Activated B cell treated with CpG ODN at 0.5 μM for 24 hours (primary cell): Measurements from ENCODE around the gene SPAG17. TPM values are rescaled to one million over a fixed set of nuclear protein-coding genes. Genes with fewer than 3 reads are reported as not detected.

ENCODE experiments used
- ATAC-seq: fragments of 200-7000 bp; cut with Tn5 transposase; one replicate; pipeline ENCODE4 v1.10.0; 2021; ENCODE audit warnings: low read depth, mild to moderate bottlenecking, moderate library complexity
- CTCF ChIA-PET: fragments of 350-600 bp; sonication (Branson Sonifier 250); formaldehyde crosslinking; loops from one replicate; lab custom pipeline; 2021; ENCODE audit warnings: antibody characterized with exemption; lab: Charles Lee
- POLR2A ChIA-PET: fragments of 350-600 bp; sonication (Branson Sonifier 250); formaldehyde crosslinking; loops from one replicate; lab custom pipeline; 2021; ENCODE audit warnings: antibody characterized with exemption; lab: Charles Lee
- DNase-seq: peaks from one replicate; pipeline ENCODE4 v3.0.0; 2022
- H3K27ac Mint-ChIP-seq: one replicate; pipeline ENCODE4 v1.8.0; 2020; ENCODE audit warnings: mixed read lengths
- H3K27me3 Mint-ChIP-seq: one replicate; pipeline ENCODE4 v1.8.0; 2021; ENCODE audit warnings: mixed read lengths
- H3K36me3 Mint-ChIP-seq: one replicate; pipeline ENCODE4 v1.8.0; 2021; ENCODE audit warnings: low read depth, mixed read lengths
- H3K4me1 Mint-ChIP-seq: one replicate; pipeline ENCODE4 v1.8.0; 2021; ENCODE audit warnings: mixed read lengths
- H3K4me3 Mint-ChIP-seq: one replicate; pipeline ENCODE4 v1.8.0; 2020; ENCODE audit warnings: mild to moderate bottlenecking, mixed read lengths
- H3K9me3 Mint-ChIP-seq: one replicate; pipeline ENCODE4 v1.8.0; 2020; ENCODE audit warnings: mixed read lengths
- intact Hi-C: fragments of 100-400 bp; cut with micrococcal nuclease; formaldehyde crosslinking; loops from one replicate; pipeline ENCODE4 v1.15.1; 2024
- total RNA-seq: library from RNA; stranded (reverse); gene quantifications from 2 replicates; pipeline ENCODE4 v1.2.3, GENCODE V29; 2022
- TF ChIP-seq, protein P1 (sequence below): fragments of 200-600 bp; IDR thresholded peaks from one replicate; pipeline ENCODE4 v1.8.0; 2022; ENCODE audit warnings: antibody characterized with exemption, mild to moderate bottlenecking

Gene SPAG17
- total RNA-seq, 1 donor from 2014 or later, result not detected

DNA sequence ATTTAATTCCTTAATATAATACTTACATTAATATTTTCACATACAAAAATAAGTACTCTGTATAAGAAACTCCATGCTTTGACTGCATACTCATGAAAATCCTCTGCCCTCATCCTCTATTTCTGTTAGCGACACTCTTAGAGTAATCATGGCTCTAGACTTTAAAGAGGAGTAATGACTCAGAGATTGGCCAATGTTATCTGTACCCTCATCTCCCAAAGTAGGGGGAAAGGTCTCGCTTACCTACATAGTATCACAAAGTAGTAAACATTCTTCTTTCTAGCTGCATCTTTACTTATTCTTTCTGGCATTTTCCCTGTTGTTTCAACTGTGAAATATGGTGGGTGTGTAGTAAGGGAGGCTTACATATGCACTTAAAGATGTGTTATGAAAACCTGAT lies 29.8 kb upstream of the SPAG17 start:
- no peak overlapping the region for H3K4me3 Mint-ChIP-seq
- ChIA-PET POLR2A (no interaction called here), CTCF (no interaction called here)
- H3K9me3 Mint-ChIP-seq, result no peaks in the 10 kb centered on the region
- no peak for DNase-seq
- ATAC-seq, result no peak
- intact Hi-C loops, result no loop called here
- H3K4me1 Mint-ChIP-seq, result no peaks in the 10 kb centered on the region
- no peaks in the 10 kb centered on the region for H3K27me3 Mint-ChIP-seq
- no peaks in the 10 kb centered on the region for H3K36me3 Mint-ChIP-seq
- no peak overlapping the region for H3K27ac Mint-ChIP-seq
- TF ChIP-seq, protein P1, sequence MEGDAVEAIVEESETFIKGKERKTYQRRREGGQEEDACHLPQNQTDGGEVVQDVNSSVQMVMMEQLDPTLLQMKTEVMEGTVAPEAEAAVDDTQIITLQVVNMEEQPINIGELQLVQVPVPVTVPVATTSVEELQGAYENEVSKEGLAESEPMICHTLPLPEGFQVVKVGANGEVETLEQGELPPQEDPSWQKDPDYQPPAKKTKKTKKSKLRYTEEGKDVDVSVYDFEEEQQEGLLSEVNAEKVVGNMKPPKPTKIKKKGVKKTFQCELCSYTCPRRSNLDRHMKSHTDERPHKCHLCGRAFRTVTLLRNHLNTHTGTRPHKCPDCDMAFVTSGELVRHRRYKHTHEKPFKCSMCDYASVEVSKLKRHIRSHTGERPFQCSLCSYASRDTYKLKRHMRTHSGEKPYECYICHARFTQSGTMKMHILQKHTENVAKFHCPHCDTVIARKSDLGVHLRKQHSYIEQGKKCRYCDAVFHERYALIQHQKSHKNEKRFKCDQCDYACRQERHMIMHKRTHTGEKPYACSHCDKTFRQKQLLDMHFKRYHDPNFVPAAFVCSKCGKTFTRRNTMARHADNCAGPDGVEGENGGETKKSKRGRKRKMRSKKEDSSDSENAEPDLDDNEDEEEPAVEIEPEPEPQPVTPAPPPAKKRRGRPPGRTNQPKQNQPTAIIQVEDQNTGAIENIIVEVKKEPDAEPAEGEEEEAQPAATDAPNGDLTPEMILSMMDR, result no peak

DNA sequence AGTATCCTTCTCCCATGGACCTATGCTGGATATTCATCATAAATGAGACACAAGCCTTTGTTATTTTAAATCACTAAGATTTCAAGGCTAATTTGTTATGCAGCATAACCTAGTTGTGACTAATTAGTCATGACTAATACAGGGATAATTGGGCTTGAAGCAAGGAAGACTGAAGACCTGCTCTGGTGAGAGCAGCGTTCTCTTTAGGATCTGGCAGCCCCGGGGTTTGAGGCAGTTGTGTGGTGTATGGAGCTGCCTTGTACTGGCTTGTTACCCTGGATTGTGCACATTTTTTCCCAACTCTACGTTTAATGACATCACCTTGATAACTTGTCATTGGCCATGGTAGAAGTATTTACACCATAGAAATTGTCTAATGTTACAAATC lies 25.7 kb upstream of the SPAG17 start:
- DNase-seq (no peak), ATAC-seq (no peak)
- Mint-ChIP-seq H3K4me1 (no peaks in the 10 kb centered on the region), H3K4me3 (no peak overlapping the region), H3K9me3 (no peaks in the 10 kb centered on the region), H3K36me3 (no peaks in the 10 kb centered on the region), H3K27me3 (no peaks in the 10 kb centered on the region), H3K27ac (no peak overlapping the region)
- POLR2A ChIA-PET, result no interaction called here
- CTCF ChIA-PET, result no interaction called here
- intact Hi-C loops, result no loop called here
- TF ChIP-seq, protein P1, result no peak

DNA sequence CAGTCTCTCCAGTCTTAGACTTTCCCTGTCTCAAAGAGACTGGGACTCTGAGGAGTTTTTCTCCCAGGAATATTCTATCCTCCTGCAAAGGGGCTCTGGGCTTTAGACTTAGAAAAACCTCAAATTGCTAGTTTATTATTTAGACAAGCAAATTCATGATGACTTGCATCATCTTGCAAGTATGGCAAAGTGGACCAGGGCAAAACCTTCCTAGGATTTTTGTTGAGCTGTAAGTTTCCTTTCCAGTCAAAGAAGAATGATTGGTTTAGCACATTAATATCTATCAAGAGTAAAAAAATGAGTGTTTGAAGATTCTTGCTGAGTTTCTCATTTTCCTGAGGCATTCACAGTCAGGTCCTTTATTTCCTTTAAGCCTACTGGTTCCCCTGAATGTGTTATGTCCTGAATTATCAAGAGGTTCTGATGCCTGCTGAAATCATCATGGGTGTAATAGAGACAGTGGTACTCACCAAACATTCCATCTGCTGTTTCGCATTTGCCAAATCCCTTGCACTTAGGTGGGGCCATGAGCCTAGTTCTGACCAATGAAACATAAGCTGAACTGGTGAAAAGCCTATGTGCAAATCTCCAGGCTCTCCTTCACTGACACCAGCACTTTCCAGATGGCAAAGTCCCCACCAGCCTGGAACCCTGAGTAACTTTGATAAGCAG lies 25.2 kb upstream of the SPAG17 start:
- H3K27ac Mint-ChIP-seq, result no peak overlapping the region
- ChIA-PET POLR2A (no interaction called here), CTCF (no interaction called here)
- ATAC-seq (no peak), DNase-seq (no peak)
- intact Hi-C loops, result no loop called here
- no peaks in the 10 kb centered on the region for H3K27me3 Mint-ChIP-seq
- H3K4me1 Mint-ChIP-seq, result no peaks in the 10 kb centered on the region
- H3K4me3 Mint-ChIP-seq, result no peak overlapping the region
- H3K36me3 Mint-ChIP-seq, result no peaks in the 10 kb centered on the region
- TF ChIP-seq, protein P1, result no peak
- no peaks in the 10 kb centered on the region for H3K9me3 Mint-ChIP-seq

DNA sequence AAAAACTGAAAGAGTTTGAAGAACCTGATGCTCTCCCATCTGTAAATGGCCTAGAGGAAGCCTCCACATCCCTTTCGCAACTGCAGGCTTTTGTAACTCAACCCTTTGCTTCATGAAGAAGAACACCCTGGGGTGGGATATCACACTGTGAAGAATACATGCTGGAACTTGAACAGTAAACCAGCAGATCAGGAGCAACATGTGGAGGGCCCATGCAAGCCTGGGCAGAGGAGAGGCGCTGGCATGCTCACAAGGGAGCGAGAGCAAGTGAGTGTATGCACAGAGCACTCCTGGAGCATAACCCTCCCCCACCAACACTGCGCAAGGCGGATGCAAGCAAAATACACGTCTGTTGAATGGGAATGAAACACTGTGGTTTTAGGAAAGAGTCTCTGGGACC lies 24.6 kb upstream of the SPAG17 start:
- CTCF ChIA-PET, result no interaction called here
- Mint-ChIP-seq H3K27ac (no peak overlapping the region), H3K4me3 (no peak overlapping the region)

DNA sequence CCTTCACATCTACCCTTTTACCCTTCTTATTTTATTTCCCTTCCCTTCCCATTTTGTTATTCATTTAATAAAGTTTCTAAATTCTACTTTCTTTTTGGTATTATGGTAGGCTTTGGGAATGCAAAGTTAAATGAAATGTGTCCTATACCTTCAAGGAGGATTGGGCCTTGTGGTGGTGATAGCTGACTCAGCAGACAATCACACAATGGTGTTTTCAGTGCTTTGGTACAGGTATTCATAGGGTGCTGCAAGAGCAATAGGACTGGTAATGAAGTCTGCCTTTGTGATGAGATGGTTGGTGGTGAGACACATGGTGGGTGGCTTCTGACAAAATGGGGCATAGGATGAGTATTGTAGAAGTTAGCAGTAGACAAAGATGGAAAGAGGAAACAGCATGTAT lies 21.9 kb upstream of the SPAG17 start:
- TF ChIP-seq, protein P1, result no peak
- intact Hi-C loops, result no loop called here
- no peaks in the 10 kb centered on the region for H3K27me3 Mint-ChIP-seq
- no peaks in the 10 kb centered on the region for H3K36me3 Mint-ChIP-seq
- H3K9me3 Mint-ChIP-seq, result no peaks in the 10 kb centered on the region
- ATAC-seq (no peak), DNase-seq (no peak)
- no peak overlapping the region for H3K4me3 Mint-ChIP-seq
- H3K27ac Mint-ChIP-seq, result no peak overlapping the region
- H3K4me1 Mint-ChIP-seq, result no peaks in the 10 kb centered on the region
- POLR2A ChIA-PET, result no interaction called here
- CTCF ChIA-PET, result no interaction called here

More for the DNA sequence above, 24.6 kb upstream of the SPAG17 start:
- no peaks in the 10 kb centered on the region for H3K9me3 Mint-ChIP-seq
- no peaks in the 10 kb centered on the region for H3K4me1 Mint-ChIP-seq
- ATAC-seq, result no peak
- H3K27me3 Mint-ChIP-seq, result no peaks in the 10 kb centered on the region
- intact Hi-C loops, result no loop called here
- no peak for DNase-seq
- no peaks in the 10 kb centered on the region for H3K36me3 Mint-ChIP-seq
- TF ChIP-seq, protein P1, result no peak
- POLR2A ChIA-PET, result no interaction called here
